Ectodermal cell (in vitro differentiated cells): ENCODE data around the gene LOXHD1. TPM values are rescaled to one million over a fixed set of nuclear protein-coding genes. Genes with fewer than 3 reads are reported as not detected.

Experiments used
- H3K27ac ChIP-seq: 2 replicates; pipeline ENCODE4 v1.7.0; 2013; ENCODE audit warnings: mild to moderate bottlenecking, low read depth, low read length; ENCODE audit not compliant: insufficient read depth, poor library complexity, severe bottlenecking
- H3K27me3 ChIP-seq: 2 replicates; pipeline ENCODE4 v1.7.0; 2013; ENCODE audit warnings: mild to moderate bottlenecking, low read length; ENCODE audit not compliant: insufficient read depth, control insufficient read depth, poor library complexity, severe bottlenecking
- H3K36me3 ChIP-seq: one replicate; pipeline ENCODE4 v1.7.0; 2013; ENCODE audit warnings: low read length; ENCODE audit not compliant: control insufficient read depth, insufficient read depth
- H3K4me1 ChIP-seq: one replicate; pipeline ENCODE4 v1.7.0; 2013; ENCODE audit warnings: low read length; ENCODE audit not compliant: control insufficient read depth, insufficient read depth
- H3K4me3 ChIP-seq: 2 replicates; pipeline ENCODE4 v1.7.0; 2013; ENCODE audit warnings: low read depth, low read length, control low read depth; ENCODE audit not compliant: insufficient read depth
- H3K9me3 ChIP-seq: 2 replicates; pipeline ENCODE4 v1.7.0; 2013; ENCODE audit warnings: mild to moderate bottlenecking, low read length, moderate library complexity; ENCODE audit not compliant: control insufficient read depth
- WGBS, 2 experiments: methylation state at CpG; one replicate each; pipeline ENCODE4 v1.1.7; 2013; ENCODE audit warnings: missing lambda C conversion rate in 2 of 2; 5-methylcytosine and 5-hydroxymethylcytosine counted together
- polyA plus RNA-seq, 4 experiments: library from polyadenylated mRNA; stranded (reverse); fragments of 50-300 nt; gene quantifications; one replicate each; pipeline ENCODE4 v1.2.3, GENCODE V29; 2013

LOXHD1 gene
- not detected for polyA plus RNA-seq (2013, experiment 1 of 4)
- not detected for polyA plus RNA-seq (2013, experiment 2 of 4)
- polyA plus RNA-seq (2013, experiment 3 of 4), result not detected
- not detected for polyA plus RNA-seq (2013, experiment 4 of 4)

GRCh38 chr18:46657115-46657955, at the start of gene LOXHD1:
Gene LOXHD1, minus strand, starts transcription at chr18:46657220. Its CDS starts 187 bp downstream, at chr18:46657033.
- WGBS, 2 experiments, result 89 to 90% methylated on average over 25 of the region's 25 CpGs
- H3K27ac ChIP-seq, result no peak within 1 kb of the TSS
- H3K4me1 ChIP-seq, result no peaks in the 10 kb centered on the region
- no peak within 1 kb of the TSS for H3K4me3 ChIP-seq
- no peaks in the 10 kb centered on the region for H3K36me3 ChIP-seq
- H3K9me3 ChIP-seq, result no peaks in the 10 kb centered on the region
- no peaks in the 10 kb centered on the region for H3K27me3 ChIP-seq

GRCh38 chr18:46705521-46705920, 48.5 kb upstream of the LOXHD1 start:
- H3K4me1 ChIP-seq, result no peaks in the 10 kb centered on the region
- H3K9me3 ChIP-seq, result no peaks in the 10 kb centered on the region
- no peaks in the 10 kb centered on the region for H3K36me3 ChIP-seq
- 48 to 50% methylated on average over 4 to 5 of the region's 5 CpGs for WGBS, 2 experiments
- H3K27ac ChIP-seq, result no peak overlapping the region
- no peak overlapping the region for H3K4me3 ChIP-seq
- H3K27me3 ChIP-seq, result no peaks in the 10 kb centered on the region

GRCh38 chr18:46704816-46705215, 47.8 kb upstream of the LOXHD1 start:
- Histone ChIP-seq H3K4me3 (no peak overlapping the region), H3K27me3 (no peaks in the 10 kb centered on the region), H3K9me3 (no peaks in the 10 kb centered on the region), H3K27ac (no peak overlapping the region), H3K4me1 (no peaks in the 10 kb centered on the region), H3K36me3 (no peaks in the 10 kb centered on the region)
- WGBS, 2 experiments, result 94 to 97% methylated on average over 4 of the region's 4 CpGs

- Histone ChIP-seq H3K27me3 (no peaks in the 10 kb centered on the region), H3K27ac (no peak overlapping the region), H3K36me3 (no peaks in the 10 kb centered on the region), H3K9me3 (no peaks in the 10 kb centered on the region), H3K4me3 (no peak overlapping the region), H3K4me1 (no peaks in the 10 kb centered on the region)
- WGBS, 2 experiments, result 87 to 91% methylated on average over 7 of the region's 7 CpGs
Measured at GRCh38 chr18:46704189-46704588, 47.2 kb upstream of the LOXHD1 start.

GRCh38 chr18:46702471-46702870, 45.5 kb upstream of the LOXHD1 start:
- 92 to 93% methylated on average over 6 of the region's 6 CpGs for WGBS, 2 experiments
- no peak overlapping the region for H3K4me3 ChIP-seq
- no peaks in the 10 kb centered on the region for H3K36me3 ChIP-seq
- H3K9me3 ChIP-seq, result no peaks in the 10 kb centered on the region
- no peak overlapping the region for H3K27ac ChIP-seq
- H3K4me1 ChIP-seq, result no peaks in the 10 kb centered on the region
- H3K27me3 ChIP-seq, result no peaks in the 10 kb centered on the region

GRCh38 chr18:46700066-46700824, 43.2 kb upstream of the LOXHD1 start:
- no peaks in the 10 kb centered on the region for H3K4me1 ChIP-seq
- WGBS, 2 experiments, result 87 to 88% methylated on average over 5 of the region's 5 CpGs
- no peaks in the 10 kb centered on the region for H3K27me3 ChIP-seq
- H3K27ac ChIP-seq, result no peak overlapping the region
- no peak overlapping the region for H3K4me3 ChIP-seq
- H3K36me3 ChIP-seq, result no peaks in the 10 kb centered on the region
- H3K9me3 ChIP-seq, result no peaks in the 10 kb centered on the region

- H3K9me3 ChIP-seq, result no peaks in the 10 kb centered on the region
- no peak overlapping the region for H3K27ac ChIP-seq
- H3K4me1 ChIP-seq, result no peaks in the 10 kb centered on the region
- H3K4me3 ChIP-seq, result no peak overlapping the region
- H3K27me3 ChIP-seq, result no peaks in the 10 kb centered on the region
- H3K36me3 ChIP-seq, result no peaks in the 10 kb centered on the region
Measured at GRCh38 chr18:46696702-46697101, 39.7 kb upstream of the LOXHD1 start.

GRCh38 chr18:46696268-46696667, 39.2 kb upstream of the LOXHD1 start:
- Histone ChIP-seq H3K4me1 (no peaks in the 10 kb centered on the region), H3K27ac (no peak overlapping the region), H3K9me3 (no peaks in the 10 kb centered on the region), H3K27me3 (no peaks in the 10 kb centered on the region), H3K4me3 (no peak overlapping the region), H3K36me3 (no peaks in the 10 kb centered on the region)
- 91 to 93% methylated on average over 3 of the region's 3 CpGs for WGBS, 2 experiments

- Histone ChIP-seq H3K4me3 (no peak overlapping the region), H3K36me3 (no peaks in the 10 kb centered on the region), H3K9me3 (no peaks in the 10 kb centered on the region), H3K27ac (no peak overlapping the region), H3K4me1 (no peaks in the 10 kb centered on the region), H3K27me3 (no peaks in the 10 kb centered on the region)
- 97% methylated on average over 2 of the region's 2 CpGs for WGBS, 2 experiments
Measured at GRCh38 chr18:46693996-46694395, 37.0 kb upstream of the LOXHD1 start.

DNA sequence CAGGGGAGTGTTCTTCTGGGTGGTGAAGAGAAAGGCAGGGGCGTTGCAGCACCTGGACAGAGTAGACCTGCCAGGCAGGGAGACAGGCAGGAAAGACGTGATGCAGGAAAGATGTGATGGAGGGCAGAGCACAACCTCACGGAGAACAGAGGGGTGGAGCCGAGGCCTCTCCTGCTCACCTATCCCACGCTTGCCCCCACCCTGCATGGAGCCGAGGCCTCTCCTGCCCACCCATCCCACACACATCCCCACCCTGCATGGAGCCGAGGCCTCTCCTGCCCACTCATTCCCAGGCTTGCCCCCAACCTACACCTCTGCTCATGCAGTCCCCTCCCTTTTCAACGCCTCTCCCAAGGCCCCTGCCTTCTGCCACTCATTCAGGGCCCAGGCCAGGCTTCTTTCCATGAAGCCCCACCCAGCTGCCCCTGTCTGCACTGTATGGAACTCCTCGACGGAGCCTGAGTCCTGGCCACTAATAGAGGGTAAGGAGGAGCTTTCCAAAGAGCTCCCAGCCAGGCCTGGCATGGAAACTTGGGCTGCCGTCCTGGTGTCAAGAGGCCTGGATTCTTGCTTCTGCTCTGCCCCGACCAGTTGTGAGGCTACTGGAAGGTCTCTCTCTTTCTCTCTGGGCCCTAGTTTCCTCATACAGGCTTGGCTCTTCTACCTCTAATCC, 32.0 kb upstream of the LOXHD1 start:
- Histone ChIP-seq H3K27me3 (no peaks in the 10 kb centered on the region), H3K4me1 (no peaks in the 10 kb centered on the region), H3K36me3 (no peaks in the 10 kb centered on the region), H3K27ac (no peak overlapping the region), H3K9me3 (no peaks in the 10 kb centered on the region), H3K4me3 (no peak overlapping the region)
- WGBS, 2 experiments, result 88 to 90% methylated on average over 12 of the region's 12 CpGs
